MM.1S (cell line): ENCODE measurements around the gene PIAS4.

Experiments
- DNase-seq: peaks from one replicate; pipeline ENCODE4 v3.0.0-alpha.2; 2015
- H2AFZ ChIP-seq: fragments of 300-600 bp; sonication (generic); 2 replicates; pipeline ENCODE4 v1.6.0; 2016; ENCODE audit warnings: antibody characterized with exemption, low read length
- H3F3A ChIP-seq: fragments of 300-600 bp; sonication (generic); 2 replicates; pipeline ENCODE4 v1.6.1; 2016; ENCODE audit warnings: mild to moderate bottlenecking, antibody characterized with exemption, low read length, moderate library complexity, mixed read lengths; ENCODE audit not compliant: insufficient read depth
- H3K27ac ChIP-seq: fragments of 300-600 bp; sonication (generic); 2 replicates; pipeline ENCODE4 v1.5.1; 2016; ENCODE audit warnings: mild to moderate bottlenecking, low read length
- H3K27me3 ChIP-seq: fragments of 300-600 bp; sonication (generic); replicated peaks from 2 replicates; pipeline ENCODE4 v1.6.0; 2016; ENCODE audit warnings: low read length; ENCODE audit not compliant: insufficient read depth
- H3K36me3 ChIP-seq: fragments of 300-600 bp; sonication (generic); replicated peaks from 2 replicates; pipeline ENCODE4 v1.6.1; 2016; ENCODE audit warnings: mild to moderate bottlenecking, low read length, mixed read lengths; ENCODE audit not compliant: insufficient read depth
- H3K4me1 ChIP-seq: fragments of 300-600 bp; sonication (generic); 2 replicates; pipeline ENCODE4 v1.6.1; 2016; ENCODE audit warnings: low read length, mixed read lengths
- H3K4me2 ChIP-seq: fragments of 300-600 bp; sonication (generic); 2 replicates; pipeline ENCODE4 v1.6.0; 2016; ENCODE audit warnings: low read depth, low read length
- H3K4me3 ChIP-seq: fragments of 300-600 bp; sonication (generic); 2 replicates; pipeline ENCODE4 v1.5.1; 2016; ENCODE audit warnings: low read length, mixed read lengths
- H3K79me2 ChIP-seq: fragments of 300-600 bp; sonication (generic); 2 replicates; pipeline ENCODE4 v1.6.1; 2016; ENCODE audit warnings: mixed run types, low read length, mixed read lengths
- H3K9ac ChIP-seq: fragments of 300-600 bp; sonication (generic); 2 replicates; pipeline ENCODE4 v1.6.1; 2016; ENCODE audit warnings: low read length, mixed read lengths
- H3K9me2 ChIP-seq: fragments of 300-600 bp; sonication (generic); replicated peaks from 2 replicates; pipeline ENCODE4 v1.6.1; 2016; ENCODE audit warnings: mild to moderate bottlenecking, low read length, mixed read lengths; ENCODE audit not compliant: insufficient read depth
- H3K9me3 ChIP-seq: fragments of 300-600 bp; sonication (generic); replicated peaks from 2 replicates; pipeline ENCODE4 v1.6.1; 2016; ENCODE audit warnings: mild to moderate bottlenecking, low read length, mixed read lengths; ENCODE audit not compliant: insufficient read depth
- H4K20me1 ChIP-seq: fragments of 300-600 bp; sonication (generic); 2 replicates; pipeline ENCODE4 v1.6.1; 2016; ENCODE audit warnings: mild to moderate bottlenecking, low read length, moderate library complexity, mixed read lengths; ENCODE audit not compliant: insufficient read depth
- CTCF ChIP-seq: fragments of 300-600 bp; sonication (generic); IDR thresholded peaks from 2 replicates; pipeline ENCODE4 v1.5.1; 2016; ENCODE audit warnings: antibody characterized with exemption, low read length, mixed read lengths
- EZH2 ChIP-seq: fragments of 300-600 bp; sonication (generic); optimal IDR thresholded peaks from 2 replicates; pipeline ENCODE3; 2017; ENCODE audit warnings: low read depth, mild to moderate bottlenecking, antibody characterized with exemption, low read length, mixed read lengths
- EZH2phosphoT487 ChIP-seq: fragments of 300-600 bp; sonication (generic); IDR thresholded peaks from 2 replicates; pipeline ENCODE4 v1.6.1; 2018; ENCODE audit warnings: antibody characterized with exemption, low read length

Gene PIAS4

GRCh38 chr19:4044990-4045465, 37.5 kb downstream of the PIAS4 start:
- Histone ChIP-seq H3F3A (0 out of 2 replicates have a peak, but pooled peaks cover 7% of the 10 kb centered on the region), H3K27ac (no peak overlapping the region), H3K4me3 (no peak overlapping the region), H3K9me3 (no peaks in the 10 kb centered on the region), H2AFZ (no peak overlapping the region), H3K27me3 (no peaks in the 10 kb centered on the region), H3K36me3 (peaks cover 3% of the 10 kb centered on the region; the same call in 1 of the 2 replicates), H4K20me1 (peaks cover 16% of the 10 kb centered on the region), H3K79me2 (peaks cover 38% of the 10 kb centered on the region), H3K4me2 (no peak overlapping the region), H3K4me1 (no peaks in the 10 kb centered on the region), H3K9me2 (no peaks in the 10 kb centered on the region), H3K9ac (no peak overlapping the region)
- DNase-seq, result no peak
- TF ChIP-seq EZH2phosphoT487 (no peak), EZH2 (no peak), CTCF (no peak)

- Histone ChIP-seq H3K9ac (no peak overlapping the region), H3K4me1 (no peaks in the 10 kb centered on the region), H3K27me3 (no peaks in the 10 kb centered on the region), H3K4me3 (no peak overlapping the region), H3K27ac (no peak overlapping the region), H3K4me2 (no peak overlapping the region), H3K36me3 (peaks cover 3% of the 10 kb centered on the region; the same call in 1 of the 2 replicates), H4K20me1 (peaks cover 16% of the 10 kb centered on the region), H3F3A (0 out of 2 replicates have a peak, but pooled peaks cover 7% of the 10 kb centered on the region), H3K79me2 (peaks cover 44% of the 10 kb centered on the region), H3K9me2 (no peaks in the 10 kb centered on the region), H2AFZ (no peak overlapping the region), H3K9me3 (no peaks in the 10 kb centered on the region)
- TF ChIP-seq EZH2 (no peak), CTCF (no peak), EZH2phosphoT487 (no peak)
- no peak for DNase-seq
Observed at GRCh38 chr19:4045597-4046361, 38.2 kb downstream of the PIAS4 start.

- Histone ChIP-seq H3K4me3 (no peak overlapping the region), H3K36me3 (peaks cover 3% of the 10 kb centered on the region; the same call in 1 of the 2 replicates), H3K79me2 (peaks cover 49% of the 10 kb centered on the region), H3K9ac (no peak overlapping the region), H3K9me3 (no peaks in the 10 kb centered on the region), H3F3A (0 out of 2 replicates have a peak, but pooled peaks cover 3% of the 10 kb centered on the region), H3K4me1 (no peaks in the 10 kb centered on the region), H3K4me2 (no peak overlapping the region), H4K20me1 (peaks cover 18% of the 10 kb centered on the region), H3K27ac (no peak overlapping the region), H2AFZ (no peak overlapping the region), H3K27me3 (no peaks in the 10 kb centered on the region), H3K9me2 (no peaks in the 10 kb centered on the region)
- TF ChIP-seq EZH2 (no peak), EZH2phosphoT487 (no peak), CTCF (no peak)
- no peak for DNase-seq
Observed at GRCh38 chr19:4046362-4046691, 38.8 kb downstream of the PIAS4 start.
